HG03469 (cell line): ENCODE measurements around the gene MCMBP.
"Not testable (repeated sequence)": the region's sequence is repeated elsewhere in the genome, so short reads cannot be mapped to it uniquely, and the experiment has no call there.

ENCODE experiments used
- ATAC-seq: cut with Tn5 transposase; IDR thresholded peaks from one replicate; pipeline ENCODE4 v1.9.1; 2021; ENCODE audit warnings: mild to moderate bottlenecking, moderate library complexity, moderate number of reproducible peaks; ENCODE audit not compliant: unreplicated experiment

MCMBP gene, protein sequence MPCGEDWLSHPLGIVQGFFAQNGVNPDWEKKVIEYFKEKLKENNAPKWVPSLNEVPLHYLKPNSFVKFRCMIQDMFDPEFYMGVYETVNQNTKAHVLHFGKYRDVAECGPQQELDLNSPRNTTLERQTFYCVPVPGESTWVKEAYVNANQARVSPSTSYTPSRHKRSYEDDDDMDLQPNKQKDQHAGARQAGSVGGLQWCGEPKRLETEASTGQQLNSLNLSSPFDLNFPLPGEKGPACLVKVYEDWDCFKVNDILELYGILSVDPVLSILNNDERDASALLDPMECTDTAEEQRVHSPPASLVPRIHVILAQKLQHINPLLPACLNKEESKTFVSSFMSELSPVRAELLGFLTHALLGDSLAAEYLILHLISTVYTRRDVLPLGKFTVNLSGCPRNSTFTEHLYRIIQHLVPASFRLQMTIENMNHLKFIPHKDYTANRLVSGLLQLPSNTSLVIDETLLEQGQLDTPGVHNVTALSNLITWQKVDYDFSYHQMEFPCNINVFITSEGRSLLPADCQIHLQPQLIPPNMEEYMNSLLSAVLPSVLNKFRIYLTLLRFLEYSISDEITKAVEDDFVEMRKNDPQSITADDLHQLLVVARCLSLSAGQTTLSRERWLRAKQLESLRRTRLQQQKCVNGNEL

DNA sequence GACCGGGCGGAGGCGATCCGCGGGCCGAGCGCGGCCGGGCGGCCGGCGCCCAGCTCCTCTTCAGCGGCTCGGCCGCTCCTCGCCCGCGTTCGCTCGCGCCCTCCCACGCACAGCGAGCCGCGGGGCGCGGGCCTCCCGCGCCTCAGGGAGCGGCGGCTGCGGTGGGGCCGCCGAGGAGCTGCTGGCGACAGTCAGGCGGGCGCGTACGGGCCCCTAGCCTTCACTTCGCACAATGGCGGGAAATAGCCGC lies at the start of gene MCMBP:
Gene MCMBP (minus strand): TSS at position 234 of the 250 bp plus-strand sequence. CDS start 259 bp downstream, outside the sequence.
- peak; percentile 14 for ATAC-seq

DNA sequence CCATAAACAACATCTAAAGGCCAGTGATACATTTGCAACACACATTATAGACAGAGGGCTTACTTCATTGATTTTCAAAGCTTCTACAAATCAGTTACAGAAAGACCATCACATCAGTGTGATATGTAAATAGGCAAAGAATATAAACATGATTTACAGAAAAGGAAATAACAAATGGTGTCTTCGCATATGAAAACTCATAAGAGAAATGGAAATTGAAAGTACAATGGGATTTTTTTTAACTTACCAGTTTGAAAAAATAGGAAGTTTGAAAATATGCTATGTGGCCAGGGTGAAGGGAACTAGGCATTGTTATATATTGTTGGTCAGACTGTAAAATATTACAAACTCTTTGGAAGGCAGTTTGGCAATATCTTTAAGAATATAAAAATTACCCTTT lies 47.2 kb upstream of the MCMBP start:
- ATAC-seq, result no peak

DNA sequence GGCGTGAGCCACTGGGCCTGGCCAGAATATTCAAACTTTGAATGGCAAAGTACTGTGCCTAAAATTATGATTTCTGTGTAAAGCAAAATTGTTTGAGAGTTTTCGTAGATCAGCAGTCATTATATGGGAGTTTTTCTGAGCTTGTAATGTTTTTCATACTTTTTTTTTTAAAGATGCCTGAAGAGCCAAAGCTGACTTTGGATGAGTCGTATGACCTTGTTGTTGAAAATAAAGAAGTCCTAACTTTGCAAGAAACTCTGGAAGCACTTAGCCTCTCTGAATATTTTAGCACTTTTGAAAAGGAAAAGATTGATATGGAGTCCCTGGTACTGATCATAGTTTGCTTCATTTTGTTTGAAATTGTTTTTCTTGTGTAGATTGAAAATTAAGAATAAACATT lies 46.6 kb upstream of the MCMBP start:
- no peak for ATAC-seq

DNA sequence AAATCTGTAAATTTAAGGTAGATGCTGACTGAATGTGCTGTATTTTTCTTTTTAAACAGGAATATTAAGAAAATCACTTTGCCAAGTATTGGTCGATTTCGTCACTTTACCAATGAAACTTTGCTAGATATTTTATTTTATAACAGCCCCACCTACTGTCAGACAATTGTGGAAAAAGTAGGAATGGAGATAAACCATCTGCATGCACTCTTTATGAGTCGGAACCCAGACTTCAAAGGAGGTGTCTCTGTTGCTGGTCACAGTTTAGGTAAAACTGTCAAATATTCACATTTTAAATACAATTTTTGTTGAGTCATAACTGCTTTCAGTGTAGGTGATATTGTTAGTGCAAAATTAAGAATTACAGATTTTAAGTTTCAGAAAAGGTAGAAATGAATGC lies 45.1 kb upstream of the MCMBP start:
- ATAC-seq, result no peak

DNA sequence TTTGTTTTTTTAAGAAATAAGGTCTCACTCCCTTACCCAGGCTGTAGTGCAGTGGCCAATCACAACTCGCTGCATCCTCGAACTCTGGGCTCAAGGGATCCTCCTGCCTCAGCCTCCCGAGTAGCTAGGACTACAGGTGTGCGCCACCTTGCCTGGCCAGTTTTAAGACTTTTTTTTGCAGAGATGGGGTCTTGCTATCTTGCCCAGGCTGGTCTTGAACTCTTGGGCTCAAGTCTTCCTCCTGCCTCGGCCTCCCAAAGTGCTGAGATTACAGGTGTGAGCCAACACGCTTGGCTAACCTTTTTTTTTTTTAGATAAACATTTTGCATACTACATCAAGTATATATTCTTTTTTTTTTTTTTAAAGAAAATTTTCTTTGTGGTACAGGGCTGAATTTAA lies 38.0 kb upstream of the MCMBP start:
- ATAC-seq, result no peak

DNA sequence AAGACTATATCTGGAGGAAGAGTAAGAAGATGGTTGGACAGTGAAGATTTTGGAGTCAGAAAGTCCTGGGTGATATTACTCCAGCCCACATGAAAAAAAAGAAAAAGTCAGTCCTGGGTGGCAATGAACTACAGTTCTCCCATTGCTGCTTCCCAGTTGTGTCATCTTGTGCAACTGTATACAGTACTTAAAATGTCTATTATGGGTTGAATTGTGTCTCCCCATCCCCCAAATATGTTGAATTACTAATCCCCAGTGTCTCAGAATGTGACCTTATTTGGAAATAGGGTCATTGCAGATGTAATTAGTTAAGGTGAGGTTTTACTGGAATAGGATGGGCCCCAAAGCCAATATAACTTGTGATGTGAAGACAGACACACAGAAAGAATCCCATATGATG lies 35.5 kb upstream of the MCMBP start:
- no peak for ATAC-seq

DNA sequence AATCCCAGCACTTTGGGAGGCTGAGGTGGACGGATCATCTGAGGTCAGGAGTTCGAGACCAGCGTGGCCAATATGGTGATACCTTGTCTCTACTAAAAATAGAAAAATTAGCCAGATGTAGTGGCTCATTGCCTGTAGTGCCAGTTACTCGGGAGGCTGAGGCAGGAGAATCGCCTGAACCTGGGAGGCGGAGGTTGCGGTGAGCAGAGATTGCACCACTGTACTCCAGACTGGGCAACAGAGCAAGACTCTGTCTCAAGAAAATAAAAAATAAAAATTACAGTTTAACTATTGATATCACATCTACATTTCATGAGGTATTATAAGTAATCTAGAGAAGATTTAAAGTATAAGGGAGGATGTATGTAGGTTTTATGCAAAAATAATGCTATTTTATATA lies 35.1 kb upstream of the MCMBP start:
- not testable (repeated sequence) for ATAC-seq

DNA sequence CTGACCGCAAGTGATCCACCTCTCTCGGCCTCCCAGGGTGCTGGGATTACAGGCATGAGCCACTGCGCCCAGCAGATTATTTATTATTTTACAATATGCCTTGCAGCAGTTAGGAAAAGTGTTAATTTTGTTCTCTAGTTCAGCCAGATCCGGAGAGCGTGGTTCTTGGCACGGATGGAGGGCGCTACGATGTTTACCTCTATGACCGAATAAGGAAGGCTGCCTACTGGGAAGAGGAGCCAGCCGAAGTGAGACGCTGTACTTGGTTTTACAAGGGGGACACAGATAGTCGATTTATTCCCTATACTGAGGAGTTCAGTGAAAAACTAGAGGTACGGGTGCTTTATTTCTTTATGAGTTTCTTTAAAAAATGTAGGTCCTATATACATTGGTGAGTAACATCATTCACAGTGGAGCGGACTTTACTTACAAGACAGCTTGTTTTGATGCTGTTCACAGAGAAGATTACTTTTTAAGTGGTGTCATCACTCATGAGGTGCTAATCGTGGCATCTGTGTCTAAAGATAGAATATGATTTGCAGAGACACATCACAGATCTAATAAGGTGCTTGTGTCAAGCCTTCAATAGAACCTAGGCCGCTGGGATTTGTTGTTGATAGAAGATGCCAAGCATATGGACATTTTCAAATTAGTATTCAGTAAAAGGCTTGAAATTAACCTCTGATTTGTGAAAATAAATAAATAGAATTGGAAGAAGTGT lies 31.5 kb upstream of the MCMBP start:
- ATAC-seq, result no peak

DNA sequence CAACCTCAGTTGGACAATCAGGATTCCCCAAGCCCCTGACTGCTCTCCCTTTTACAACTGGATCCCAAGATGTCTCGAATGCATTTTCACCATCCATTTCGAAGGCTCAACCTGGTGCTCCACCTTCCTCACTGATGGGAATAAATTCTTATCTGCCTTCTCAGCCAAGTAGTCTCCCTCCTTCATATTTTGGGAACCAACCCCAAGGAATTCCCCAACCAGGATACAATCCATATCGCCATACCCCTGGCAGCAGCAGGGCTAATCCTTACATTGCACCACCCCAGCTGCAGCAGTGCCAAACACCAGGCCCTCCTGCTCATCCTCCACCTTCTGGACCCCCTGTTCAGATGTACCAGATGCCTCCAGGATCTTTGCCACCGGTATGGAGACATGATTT lies 25.9 kb upstream of the MCMBP start:
- ATAC-seq, result no peak

DNA sequence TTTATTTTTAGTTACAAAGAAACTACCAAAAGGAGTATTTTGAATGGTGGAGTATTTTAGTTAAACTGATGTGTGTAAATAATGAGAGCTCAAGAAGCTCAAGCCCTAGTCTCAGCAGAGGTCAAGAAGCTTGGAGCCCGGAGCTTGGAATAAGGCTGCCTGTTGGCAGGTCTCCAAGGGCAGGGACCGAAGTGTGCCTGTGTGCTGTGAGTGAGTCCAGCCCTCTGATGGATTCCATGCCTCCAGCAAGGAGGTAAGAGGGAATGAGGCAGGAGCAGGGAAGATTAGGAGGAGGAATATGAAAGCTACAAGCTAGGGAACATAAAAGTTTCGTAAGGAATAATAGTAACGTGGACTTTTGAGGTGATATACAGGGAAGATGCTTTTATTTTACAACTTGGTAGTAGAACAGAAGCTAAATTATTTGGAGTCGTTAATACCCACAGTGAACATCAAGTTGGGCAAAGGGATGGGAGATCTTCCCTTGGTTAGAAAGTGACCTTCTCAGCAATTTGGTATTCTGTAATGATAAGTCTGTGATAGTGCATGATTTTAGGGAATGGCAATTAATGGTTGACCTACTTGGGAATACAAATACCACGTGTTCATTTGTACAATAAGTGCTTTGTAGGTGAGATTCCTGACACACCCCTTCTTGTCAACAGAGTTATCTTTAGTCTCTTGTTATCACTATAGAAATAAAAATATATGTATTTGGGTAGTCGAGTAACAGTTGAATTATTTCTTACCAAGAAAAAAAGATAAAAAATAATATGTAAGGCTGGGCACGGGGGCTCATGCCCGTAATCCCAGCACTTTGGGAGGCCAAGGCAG lies 24.5 kb upstream of the MCMBP start:
- ATAC-seq, result no peak

DNA sequence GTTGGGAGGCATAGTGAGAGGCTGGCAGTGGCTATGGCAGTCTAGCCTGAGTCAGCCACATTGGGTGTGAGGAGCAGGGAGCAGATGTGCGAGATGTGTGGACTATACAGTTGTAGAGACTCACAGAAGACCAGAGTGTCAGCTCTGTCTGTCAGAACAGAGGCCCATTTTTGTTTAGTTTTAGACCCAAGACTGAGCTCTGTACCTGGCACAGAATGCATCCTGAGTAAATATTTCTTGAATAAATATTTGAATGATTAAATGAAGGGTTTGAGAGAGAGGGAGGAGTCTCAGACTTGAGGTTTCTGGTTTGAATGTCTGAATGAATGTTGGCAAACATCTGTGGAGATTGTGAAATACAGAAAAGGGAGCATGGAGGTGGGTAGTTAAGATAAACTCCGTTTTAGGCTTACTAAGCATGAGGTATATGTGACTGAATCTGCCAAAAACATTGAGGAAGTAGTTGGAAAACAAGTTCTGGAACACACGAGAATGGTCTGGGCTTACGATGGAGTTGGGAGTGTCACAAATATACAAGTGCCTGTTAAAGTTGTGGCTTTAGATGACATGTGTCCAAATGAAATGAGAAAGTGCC lies 23.5 kb upstream of the MCMBP start:
- ATAC-seq, result no peak

DNA sequence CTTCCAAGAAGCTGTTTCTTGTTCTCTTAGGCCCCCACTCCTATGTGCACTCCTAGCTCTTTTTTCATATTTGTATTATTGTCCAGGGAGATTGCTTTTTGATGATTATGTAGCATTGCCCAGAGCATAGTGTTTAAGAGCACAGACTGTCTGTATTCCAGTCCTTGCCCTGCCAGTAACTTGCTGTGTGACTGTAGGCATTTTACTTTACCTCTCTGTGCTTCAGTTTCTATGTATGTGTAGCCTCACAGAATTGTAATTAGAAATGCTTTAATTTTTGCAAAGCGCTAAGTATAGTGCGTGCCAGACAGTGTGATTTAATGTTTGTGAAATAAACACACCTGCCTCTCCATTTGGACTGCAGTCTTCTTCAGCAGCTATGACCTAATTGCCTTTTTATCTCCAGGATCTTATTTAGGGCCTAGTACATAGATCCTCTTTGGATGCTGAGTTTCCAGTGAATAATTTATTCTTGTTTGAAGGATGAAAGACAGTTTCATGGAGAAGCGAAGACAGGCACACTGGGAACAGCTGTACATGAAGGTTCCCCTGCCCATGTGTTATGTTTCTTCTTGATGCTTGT lies 21.3 kb upstream of the MCMBP start:
- no peak for ATAC-seq

DNA sequence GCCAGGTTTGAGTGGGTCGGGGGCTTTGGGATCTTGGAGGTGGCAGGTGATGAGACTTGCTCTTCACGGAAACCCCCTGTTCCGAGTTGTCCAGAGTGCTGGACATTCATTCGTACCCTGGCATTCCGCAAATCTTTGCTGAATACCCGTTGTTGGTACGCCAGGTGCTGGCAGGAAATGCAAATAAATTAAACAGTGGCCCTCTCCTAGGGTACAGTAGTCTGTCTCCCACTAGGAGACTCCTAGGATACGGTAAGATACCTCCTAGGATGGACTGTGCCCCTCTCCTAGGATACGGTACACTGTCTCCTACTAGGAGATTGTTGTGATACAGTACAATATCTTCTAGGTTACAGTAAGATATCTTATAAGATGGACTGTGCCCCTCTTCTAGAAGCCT lies 20.4 kb upstream of the MCMBP start:
- no peak for ATAC-seq

DNA sequence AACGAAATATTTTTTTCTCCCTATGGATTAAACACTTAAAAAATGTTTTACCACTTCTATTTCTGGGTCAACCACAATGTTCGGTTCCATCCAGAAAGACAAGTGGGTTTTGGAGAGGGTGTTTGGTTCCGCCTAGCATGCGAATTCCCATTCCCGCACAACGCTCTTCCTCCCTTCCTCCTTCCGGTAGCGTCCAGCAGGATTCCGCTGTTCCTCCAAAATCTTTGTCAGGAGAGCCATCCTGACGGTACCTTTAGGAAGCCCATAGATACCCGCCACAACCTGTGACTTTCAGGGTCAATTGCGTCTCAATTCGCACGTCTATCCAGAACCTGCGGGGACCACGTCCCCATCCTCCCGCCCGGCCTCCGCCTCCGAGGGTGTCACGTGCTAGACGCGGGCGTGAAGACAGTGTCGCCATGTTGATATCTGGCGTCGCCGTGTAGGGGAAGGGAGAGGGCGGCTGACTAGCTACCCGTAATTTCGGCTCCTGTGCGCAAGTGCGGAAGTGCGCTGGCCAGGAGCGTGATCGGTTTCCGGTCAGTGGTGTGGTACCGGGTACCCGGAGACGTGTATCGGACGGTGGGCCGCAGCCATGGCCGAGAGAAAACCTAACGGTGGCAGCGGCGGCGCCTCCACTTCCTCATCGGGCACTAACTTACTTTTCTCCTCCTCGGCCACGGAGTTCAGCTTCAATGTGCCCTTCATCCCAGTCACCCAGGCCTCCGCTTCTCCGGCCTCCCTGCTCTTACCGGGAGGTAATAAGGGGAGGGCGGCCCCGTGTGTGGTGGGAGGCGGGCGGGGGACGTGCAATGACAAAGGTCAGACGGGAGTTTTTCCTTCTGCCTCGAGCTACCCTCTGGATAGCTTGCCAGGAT lies 19.8 kb upstream of the MCMBP start, which contains the start of gene SEC23IP:
Gene SEC23IP (plus strand): TSS at position 543 of the 878 bp plus-strand sequence. CDS start 53 bp downstream, at position 596.
- peak; percentile 96 for ATAC-seq

DNA sequence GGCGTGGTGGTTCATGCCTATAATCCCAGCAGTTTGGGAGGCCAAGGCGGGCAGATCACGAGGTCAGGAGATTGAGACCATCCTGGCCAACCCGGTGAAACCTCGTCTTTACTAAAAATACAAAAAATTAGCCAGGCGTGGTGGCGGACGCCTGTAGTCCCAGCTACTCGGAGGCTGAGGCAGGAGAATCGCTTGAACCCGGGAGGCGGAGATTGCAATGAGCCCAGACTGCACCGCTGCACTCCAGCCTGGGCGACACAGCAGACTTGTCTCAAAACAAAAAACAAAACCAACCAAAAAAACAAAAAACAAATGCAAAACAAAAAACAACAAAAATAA lies 19.2 kb upstream of the MCMBP start:
- not testable (repeated sequence) for ATAC-seq

DNA sequence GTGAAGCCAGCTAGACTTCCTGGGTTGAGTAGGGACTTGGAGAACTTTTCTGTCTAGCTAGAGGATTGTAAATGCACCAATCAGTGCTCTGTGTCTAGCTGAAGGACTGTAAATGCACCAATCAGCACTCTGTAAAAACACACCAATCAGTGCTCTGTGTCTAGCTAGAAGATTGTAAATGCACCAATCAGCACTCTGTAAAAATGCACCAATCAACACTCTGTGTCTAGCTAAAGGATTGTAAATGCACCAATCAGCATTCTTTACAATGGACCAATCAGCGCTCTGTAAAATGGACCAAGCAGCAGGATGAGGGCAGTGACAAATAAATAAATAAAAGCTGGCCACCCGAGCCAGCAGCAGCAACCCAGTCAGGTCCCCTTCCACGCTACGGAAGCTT lies 17.7 kb upstream of the MCMBP start:
- ATAC-seq, result not testable (repeated sequence)

DNA sequence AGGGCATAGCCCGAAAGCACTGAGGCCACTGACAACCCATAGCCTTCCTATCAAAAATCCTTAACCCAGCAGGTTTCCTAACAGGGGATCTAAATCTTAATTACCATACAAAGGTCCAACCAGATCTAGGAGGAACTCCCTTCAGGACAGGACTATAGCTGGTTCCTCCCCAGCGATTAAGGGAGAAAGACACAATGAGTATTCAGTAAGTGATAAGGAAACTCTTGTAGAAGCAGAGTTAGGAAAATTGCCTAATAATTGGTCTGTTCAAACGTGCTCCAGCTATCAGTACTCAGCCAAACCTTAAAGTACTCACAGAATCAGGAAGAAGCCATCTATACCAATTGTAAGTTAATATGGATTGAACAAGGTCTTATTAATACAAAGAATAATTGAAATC lies 16.6 kb upstream of the MCMBP start:
- ATAC-seq, result not testable (repeated sequence)

DNA sequence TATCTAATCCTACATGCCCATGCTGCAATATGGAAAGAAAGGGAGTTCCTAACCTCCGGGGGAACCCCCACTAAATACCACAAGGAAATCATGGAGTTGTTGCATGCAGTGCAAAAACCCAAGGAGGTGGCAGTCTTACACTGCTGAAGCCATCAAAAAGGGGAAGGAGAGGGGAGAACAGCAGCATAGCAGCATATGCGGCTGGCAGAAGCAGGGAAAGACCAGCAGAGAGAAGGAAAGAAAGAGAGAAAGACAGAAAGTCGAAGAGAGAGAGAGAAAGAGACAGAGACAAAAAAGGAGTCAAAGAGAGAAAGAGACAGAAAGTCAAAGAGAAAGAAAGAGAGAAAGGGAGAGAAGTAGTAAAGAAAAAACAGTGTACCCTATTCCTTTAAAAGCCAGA lies 16.1 kb upstream of the MCMBP start:
- not testable (repeated sequence) for ATAC-seq

DNA sequence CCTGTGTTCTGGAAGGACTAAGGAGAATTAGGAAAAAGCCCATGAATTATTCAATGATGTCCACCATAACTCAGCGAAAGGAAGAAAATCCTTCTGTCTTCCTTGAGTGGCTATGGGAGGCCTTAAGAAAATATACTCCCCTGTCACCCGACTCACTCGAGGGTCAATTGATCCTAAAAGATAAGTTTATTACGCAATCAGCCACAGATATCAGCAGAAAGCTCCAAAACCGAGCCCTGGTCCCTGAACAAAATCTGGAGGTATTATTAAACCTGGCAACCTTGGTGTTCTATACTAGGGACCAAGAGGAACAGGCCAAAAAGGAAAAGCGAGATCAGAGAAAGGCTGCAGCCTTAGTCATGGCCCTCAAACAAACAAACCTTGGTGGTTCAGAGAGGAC lies 13.4 kb upstream of the MCMBP start:
- not testable (repeated sequence) for ATAC-seq
